HCT116 (cell line): Measurements from ENCODE around the gene NTNG2. TPM values are rescaled to one million over a fixed set of nuclear protein-coding genes. Genes with fewer than 3 reads are reported as not detected.

Source experiments
- ATAC-seq: fragments of 200-7000 bp; cut with Tn5 transposase; 2 replicates; pipeline ENCODE4 v1.9.1; 2020; ENCODE audit warnings: mild to moderate bottlenecking, moderate library complexity
- BruUV-seq: library from RNA; stranded (reverse); fragments of 400-500 nt; replicated peaks from 2 replicates; lab custom pipeline; 2021; lab: Mats Ljungman, UMichigan
- CTCF ChIA-PET: fragments of 300-600 bp; sonication (Branson Sonifier 250); formaldehyde crosslinking; loops from one replicate; lab custom pipeline; 2021; ENCODE audit warnings: antibody characterized with exemption; lab: Charles Lee
- POLR2A ChIA-PET: fragments of 300-600, 350-600 bp; sonication (Branson Sonifier 250); formaldehyde crosslinking; loops from one replicate; lab custom pipeline; 2021; ENCODE audit warnings: antibody characterized with exemption; lab: Charles Lee
- RAD21 ChIA-PET, 2 experiments: fragments of 300-600 bp; sonication (Branson Sonifier 250); formaldehyde crosslinking; loops; one replicate each; lab custom pipeline; 2023; ENCODE audit warnings: low total read pairs in 2 of 2; ENCODE audit not compliant: uncharacterized antibody in 2 of 2, unreplicated experiment in 2 of 2, low non-redundant PET in 1 of 2; lab: Charles Lee
- DNase-seq: peaks from one replicate; pipeline ENCODE4 v3.0.0-alpha.2; 2010; ENCODE audit warnings: low read depth, low spot score
- H2AFZ ChIP-seq: fragments of 200-600 bp; shearing (Covaris generic), sonication (generic); 2 replicates; pipeline ENCODE4 v1.6.1; 2017; ENCODE audit warnings: low read depth, mixed run types, mixed read lengths, antibody characterized with exemption, low read length; ENCODE audit not compliant: poor library complexity, severe bottlenecking
- H3K27ac ChIP-seq: 2 replicates; pipeline ENCODE4 v1.5.1; 2012; ENCODE audit warnings: low read depth, low read length
- H3K27me3 ChIP-seq: fragments of 200-600 bp; sonication (generic); 2 replicates; pipeline ENCODE4 v1.6.1; 2016; ENCODE audit warnings: mixed run types, low read length, mixed read lengths; ENCODE audit not compliant: insufficient read depth
- H3K36me3 ChIP-seq, 2 experiments: fragments of 200-500 bp in 1 of 2; fragments of 200-600 bp in 1 of 2; sonication (Bioruptor generic) in 1 of 2; sonication (generic) in 1 of 2; 2 replicates each; pipeline versions ENCODE4 v1.5.1 to v1.6.1; 2014 to 2016; ENCODE audit warnings: low read length in 2 of 2, inconsistent platforms in 1 of 2, mixed read lengths in 1 of 2, mixed run types in 1 of 2; ENCODE audit not compliant: insufficient read depth in 2 of 2, control insufficient read depth in 1 of 2
- H3K4me1 ChIP-seq, 2 experiments: fragments of 200-600 bp in 1 of 2; sonication (generic) in 1 of 2; 2 replicates each; pipeline versions ENCODE4 v1.5.1 to v1.6.1; 2012 to 2017; ENCODE audit warnings: low read length in 2 of 2, inconsistent platforms in 1 of 2, mild to moderate bottlenecking in 1 of 2, mixed read lengths in 1 of 2, mixed run types in 1 of 2, moderate library complexity in 1 of 2; ENCODE audit not compliant: insufficient read depth in 2 of 2, control insufficient read depth in 1 of 2
- H3K4me2 ChIP-seq: fragments of 200-600 bp; sonication (generic); 2 replicates; pipeline ENCODE4 v1.6.1; 2017; ENCODE audit warnings: mixed run types, low read length, mixed read lengths
- H3K4me3 ChIP-seq, 2 experiments: fragments of 200-600 bp in 1 of 2; sonication (generic) in 1 of 2; replicated peaks in 1 of 2; 2 replicates each; pipeline ENCODE4 v1.5.1; 2011 to 2016; ENCODE audit warnings: low read length in 2 of 2, control low read depth in 1 of 2, low read depth in 1 of 2, mild to moderate bottlenecking in 1 of 2, mixed read lengths in 1 of 2, mixed run types in 1 of 2
- H3K79me2 ChIP-seq: fragments of 200-600 bp; sonication (generic); 2 replicates; pipeline ENCODE4 v1.6.1; 2017; ENCODE audit warnings: mild to moderate bottlenecking, mixed run types, low read length, moderate library complexity, mixed read lengths; ENCODE audit not compliant: insufficient read depth
- H3K9ac ChIP-seq: fragments of 200-600 bp; sonication (generic); 2 replicates; pipeline ENCODE4 v1.6.1; 2016; ENCODE audit warnings: low read length, mixed read lengths
- H3K9me2 ChIP-seq: fragments of 200-600 bp; sonication (generic), shearing (Covaris generic); 2 replicates; pipeline ENCODE4 v1.6.1; 2017; ENCODE audit warnings: mixed run types, mild to moderate bottlenecking, moderate library complexity; ENCODE audit not compliant: insufficient read depth
- H3K9me3 ChIP-seq, 2 experiments: fragments of 200-500 bp in 1 of 2; fragments of 200-600 bp in 1 of 2; sonication (Bioruptor generic) in 1 of 2; sonication (generic) in 1 of 2; 2 replicates each; pipeline ENCODE4 v1.6.1; 2014 to 2017; ENCODE audit warnings: low read length in 2 of 2, mixed read lengths in 2 of 2, inconsistent platforms in 1 of 2, low read depth in 1 of 2, mild to moderate bottlenecking in 1 of 2, mixed run types in 1 of 2, moderate library complexity in 1 of 2; ENCODE audit not compliant: control insufficient read depth in 1 of 2, insufficient read depth in 1 of 2
- H4K20me1 ChIP-seq: fragments of 200-600 bp; sonication (generic), shearing (Covaris generic); 2 replicates; pipeline ENCODE4 v1.6.1; 2017; ENCODE audit warnings: mixed run types, mild to moderate bottlenecking, moderate library complexity; ENCODE audit not compliant: insufficient read depth
- EGR1 ChIP-seq: IDR thresholded peaks from 2 replicates; pipeline ENCODE4 v1.6.1; 2012; ENCODE audit warnings: low read depth
- TCF7L2 ChIP-seq: IDR thresholded peaks from 2 replicates; pipeline ENCODE4 v1.7.0; 2011; ENCODE audit warnings: borderline replicate concordance, inconsistent platforms; ENCODE audit not compliant: insufficient read depth, insufficient read length; ENCODE audit errors: extremely low read depth
- intact Hi-C: fragments of 100-400 bp; cut with micrococcal nuclease; formaldehyde crosslinking; loops from 2 replicates; pipeline ENCODE4 v1.10.0; 2022
- total RNA-seq: library from RNA; stranded (reverse); gene quantifications from one replicate; pipeline ENCODE4 v1.2.1, GENCODE V29; 2021; ENCODE audit not compliant: unreplicated experiment
- TF ChIP-seq, protein P1 (sequence below): IDR thresholded peaks from 2 replicates; pipeline ENCODE4 v1.6.1; 2012

Gene NTNG2
- total RNA-seq, 1 experiment from 2014 or later: 2.5 TPM

DNA sequence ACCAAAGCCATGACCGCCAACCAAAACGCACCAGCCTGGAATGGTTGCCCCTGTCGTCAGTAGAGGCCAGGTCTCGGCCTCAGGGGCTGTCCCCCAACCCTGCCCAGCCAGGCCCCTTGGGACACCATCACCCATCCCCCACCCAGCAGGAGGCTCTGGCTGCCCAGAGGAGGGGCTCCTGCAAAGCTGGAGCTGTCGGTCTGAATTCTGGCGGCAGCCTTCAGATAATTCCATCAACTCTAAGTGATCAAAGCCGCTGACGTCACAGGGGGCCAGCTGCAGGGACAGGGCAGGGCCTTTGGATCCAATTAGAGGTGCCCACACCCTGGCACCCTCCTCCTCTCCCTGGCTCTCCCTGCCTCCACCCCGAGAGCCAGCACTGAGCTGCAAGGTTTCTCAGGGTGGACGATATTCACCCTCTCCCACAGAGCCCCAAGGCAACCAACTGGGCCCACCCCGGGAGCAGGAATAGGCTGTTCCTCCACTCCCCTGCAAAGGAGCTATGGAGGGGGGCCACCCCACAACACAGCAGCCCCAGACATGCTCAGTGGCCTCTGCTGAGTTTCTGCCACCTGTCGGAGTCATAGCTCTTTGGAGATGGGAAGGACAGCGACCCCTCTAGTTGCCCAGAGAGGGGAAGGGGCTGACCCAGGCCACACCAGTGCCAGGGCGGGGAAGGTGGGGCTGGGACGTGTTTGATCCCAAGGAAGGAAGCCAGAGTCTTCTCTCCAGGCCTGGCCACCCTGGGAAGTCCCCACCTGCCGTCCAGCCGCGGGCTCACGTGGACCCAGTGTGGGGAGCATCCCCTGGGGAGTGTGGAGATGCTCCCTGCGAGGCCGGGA lies 78.4 kb downstream of the NTNG2 start:
- peak overlapping the region; percentile 94 for H3K4me2 ChIP-seq
- no peaks in the 10 kb centered on the region for H3K79me2 ChIP-seq
- peak overlapping the region; percentile 56; the same call in 1 of the 2 replicates for H3K27ac ChIP-seq
- ChIA-PET POLR2A (no interaction called here), CTCF (interaction anchor here (1.1 to 7.5 kb wide), 4 partner anchors 22 to 484 kb away, joined by 3 to 154 read pairs (median 8); no protein-coding TSS in a partner anchor), RAD21 (no interaction called here)
- H4K20me1 ChIP-seq: no peaks in the 10 kb centered on the region
- H3K4me3 ChIP-seq: peak overlapping the region in 1 of 2 experiments; percentile 69; a peak in 2 of 4 replicates
- DNase-seq: no peak
- peaks cover 13 to 39% of the 10 kb centered on the region in 2 experiments for H3K4me1 ChIP-seq
- TF ChIP-seq, protein P1, sequence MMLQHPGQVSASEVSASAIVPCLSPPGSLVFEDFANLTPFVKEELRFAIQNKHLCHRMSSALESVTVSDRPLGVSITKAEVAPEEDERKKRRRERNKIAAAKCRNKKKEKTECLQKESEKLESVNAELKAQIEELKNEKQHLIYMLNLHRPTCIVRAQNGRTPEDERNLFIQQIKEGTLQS: no peak
- peak; percentile 19 for TF ChIP-seq TCF7L2
- H3K9ac ChIP-seq: no peak overlapping the region
- H3K36me3 ChIP-seq: no peaks in the 10 kb centered on the region
- ATAC-seq: no peak
- H3K9me2 ChIP-seq: no peaks in the 10 kb centered on the region
- H3K27me3 ChIP-seq: no peaks in the 10 kb centered on the region
- no peak overlapping the region for H2AFZ ChIP-seq
- no peaks in the 10 kb centered on the region for H3K9me3 ChIP-seq
- BruUV-seq: no TSS peak
- intact Hi-C loops: no loop called here

DNA sequence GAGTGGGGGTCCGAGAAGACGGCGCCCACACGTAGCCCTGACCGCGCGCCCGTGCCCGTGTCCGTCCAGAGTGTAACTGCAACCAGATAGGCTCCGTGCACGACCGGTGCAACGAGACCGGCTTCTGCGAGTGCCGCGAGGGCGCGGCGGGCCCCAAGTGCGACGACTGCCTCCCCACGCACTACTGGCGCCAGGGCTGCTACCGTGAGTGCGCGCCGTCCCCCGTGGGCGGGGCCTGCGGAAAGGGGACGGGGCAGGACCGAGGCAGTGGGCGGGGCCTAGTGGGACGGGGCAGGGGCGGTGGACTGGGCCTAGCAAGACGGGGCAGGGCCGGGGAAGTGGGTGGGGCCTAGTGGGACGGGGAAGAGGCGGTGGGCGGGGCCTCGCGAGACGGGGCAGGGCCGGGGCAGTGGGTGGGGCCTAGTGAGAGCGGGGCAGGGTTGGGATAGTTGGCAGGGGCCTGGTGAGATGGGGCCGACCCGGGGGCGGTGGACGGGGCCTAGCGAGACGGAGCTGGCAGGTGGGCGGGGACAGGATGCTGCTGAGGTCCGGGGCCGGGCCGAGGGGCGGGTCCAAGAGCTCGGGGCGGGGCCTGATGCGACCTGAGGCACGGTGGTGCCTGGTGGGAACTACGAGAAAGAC lies 79.1 kb downstream of the NTNG2 start:
- BruUV-seq: no TSS peak
- no peaks in the 10 kb centered on the region for H3K27me3 ChIP-seq
- no peaks in the 10 kb centered on the region for H3K79me2 ChIP-seq
- intact Hi-C loops: no loop called here
- ChIA-PET POLR2A (no interaction called here), RAD21 (interaction anchor here (0.7 to 1.0 kb wide), 2 partner anchors 12 to 486 kb away, joined by 3 to 4 read pairs; no protein-coding TSS in a partner anchor), CTCF (interaction anchor here (0.9 to 1.8 kb wide), 7 partner anchors 12 to 485 kb away, joined by 6 to 17 read pairs (median 8); no protein-coding TSS in a partner anchor)
- H3K9me3 ChIP-seq: no peaks in the 10 kb centered on the region
- DNase-seq (peak; percentile 93), ATAC-seq (peak; percentile 90)
- no peaks in the 10 kb centered on the region for H3K36me3 ChIP-seq
- H3K4me2 ChIP-seq: peak overlapping the region; percentile 94
- H3K9ac ChIP-seq: peak overlapping the region; percentile 65
- TF ChIP-seq, protein P1: no peak
- TF ChIP-seq EGR1: peak; percentile 83
- H3K9me2 ChIP-seq: no peaks in the 10 kb centered on the region
- peak overlapping the region; percentile 56; the same call in 1 of the 2 replicates for H3K27ac ChIP-seq
- H3K4me1 ChIP-seq: peaks cover 13 to 38% of the 10 kb centered on the region in 2 experiments
- no peak overlapping the region for H2AFZ ChIP-seq
- H3K4me3 ChIP-seq: peak overlapping the region; percentile 56 to 69
- H4K20me1 ChIP-seq: no peaks in the 10 kb centered on the region
